GM12878 (cell line): Measurements from ENCODE around the gene CPSF4. TPM values are rescaled to one million over a fixed set of nuclear protein-coding genes. Genes with fewer than 3 reads are reported as not detected.

Experiments
- ATF7 ChIP-seq: fragments of 450-650 bp; IDR thresholded peaks from 2 replicates; pipeline ENCODE4 v1.6.1; 2016; ENCODE audit warnings: low read depth, mild to moderate bottlenecking
- BCL3 ChIP-seq: IDR thresholded peaks from 2 replicates; pipeline ENCODE4 v1.6.1; 2011; ENCODE audit warnings: borderline replicate concordance, low read depth, mild to moderate bottlenecking, moderate library complexity, low read length; ENCODE audit not compliant: insufficient read depth, poor library complexity, severe bottlenecking
- CBFB ChIP-seq: IDR thresholded peaks from 2 replicates; pipeline ENCODE4 v1.6.1; 2016; ENCODE audit warnings: antibody characterized with exemption, low read depth
- E4F1 ChIP-seq: fragments of 450-650 bp; IDR thresholded peaks from 2 replicates; pipeline ENCODE4 v1.6.1; 2018; ENCODE audit warnings: borderline replicate concordance, mild to moderate bottlenecking; ENCODE audit not compliant: partially characterized antibody
- HSF1 ChIP-seq: fragments of 150-350 bp; IDR thresholded peaks from 2 replicates; pipeline ENCODE4 v1.6.1; 2014; ENCODE audit warnings: mild to moderate bottlenecking, low read depth, low read length
- NR2C2 ChIP-seq: IDR thresholded peaks from 2 replicates; pipeline ENCODE4 v1.6.1; 2011; ENCODE audit warnings: borderline replicate concordance, low read depth; ENCODE audit not compliant: control insufficient read depth, insufficient read length
- NR2F1 ChIP-seq: fragments of 450-650 bp; conservative IDR thresholded peaks from 2 replicates; pipeline ENCODE4 v1.6.1; 2017; ENCODE audit warnings: mild to moderate bottlenecking
- PML ChIP-seq: IDR thresholded peaks from 2 replicates; pipeline ENCODE4 v1.6.1; 2012; ENCODE audit warnings: low read length, inconsistent platforms
- RUNX3 ChIP-seq: IDR thresholded peaks from 2 replicates; pipeline ENCODE4 v1.6.1; 2012; ENCODE audit warnings: low read length, inconsistent platforms
- STAT1 ChIP-seq: fragments of 450-650 bp; conservative IDR thresholded peaks from 2 replicates; pipeline ENCODE4 v1.6.1; 2014; ENCODE audit warnings: antibody characterized with exemption, mild to moderate bottlenecking
- TCF7 ChIP-seq: IDR thresholded peaks from 2 replicates; pipeline ENCODE4 v1.6.1; 2014; ENCODE audit warnings: antibody characterized with exemption, borderline replicate concordance
- YY1 ChIP-seq: IDR thresholded peaks from 2 replicates; pipeline ENCODE4 v1.6.1; 2011; ENCODE audit warnings: low read depth, mild to moderate bottlenecking, low read length
- ZBTB11 ChIP-seq: fragments of 450-650 bp; formaldehyde crosslinking; IDR thresholded peaks from 2 replicates; pipeline ENCODE4 v1.5.0; 2022; ENCODE audit warnings: mild to moderate bottlenecking, missing genetic modification characterization
- ZNF207 ChIP-seq: fragments of 450-650 bp; IDR thresholded peaks from 2 replicates; pipeline ENCODE4 v1.6.1; 2014; ENCODE audit warnings: antibody characterized with exemption, mild to moderate bottlenecking, borderline replicate concordance
- ZNF687 ChIP-seq: fragments of 450-650 bp; IDR thresholded peaks from 2 replicates; pipeline ENCODE4 v1.6.1; 2017; ENCODE audit warnings: mild to moderate bottlenecking, moderate library complexity
- polyA plus RNA-seq, 11 experiments: library from polyadenylated mRNA; depleted of rRNA in 4 of 11; unstranded in 6 of 11; stranded (reverse) in 5 of 11; fragments of >200 nt; fragmentation: Nextera tagmentation in 4 of 11; fragmentation: Illumina TruSeq in 1 of 11; extraction: Ambion mirVana in 4 of 11; extraction: Trizol in 1 of 11; gene quantifications; 1 replicate in 1 of 11; 2 replicates in 10 of 11; pipeline versions ENCODE4 v1.2.1 to v1.2.3, GENCODE V29; 2011 to 2016; ENCODE audit warnings: inconsistent platforms in 2 of 11, missing spikeins in 2 of 11, low read depth in 1 of 11
- total RNA-seq, 4 experiments: library from RNA; depleted of rRNA in 3 of 4; stranded (reverse); fragments of >200 nt in 3 of 4; fragmentation: Illumina TruSeq in 1 of 4; extraction: Trizol in 1 of 4; gene quantifications; 2 replicates each; pipeline versions ENCODE4 v1.2.1 to v1.2.3, GENCODE V29; 2013 to 2021

CPSF4 gene
- total and polyA plus RNA-seq, 10 of the 15 experiments (the other 5 are each of a cell fraction or from before 2014, with no cell fraction given) = 13.6 to 70.1 (median 45.0) TPM

- 0 out of 2 replicates have a peak, but pooled peaks have one; percentile 30 for TF ChIP-seq RUNX3
- no peak for TF ChIP-seq TCF7
- TF ChIP-seq YY1 = peak; percentile 90
- peak; percentile 65 for TF ChIP-seq E4F1
- no peak for TF ChIP-seq HSF1
- no peak; the same call in none of the 2 replicates for TF ChIP-seq ZNF207
- TF ChIP-seq NR2F1 = peak; percentile 50; the same call in 1 of the 2 replicates
- TF ChIP-seq PML = peak; percentile 40; the same call in 1 of the 2 replicates
- TF ChIP-seq ATF7 = peak; percentile 23; the same call in 1 of the 2 replicates
- TF ChIP-seq NR2C2 = peak; percentile 87
- TF ChIP-seq BCL3 = no peak
- TF ChIP-seq CBFB = peak; percentile 28; the same call in 1 of the 2 replicates
- TF ChIP-seq ZBTB11 = peak; percentile 63
- 0 out of 2 replicates have a peak, but pooled peaks have one; percentile 89 for TF ChIP-seq STAT1
- peak; percentile 84 for TF ChIP-seq ZNF687
These were observed at the start of gene CPSF4, which contains the start of gene PTCD1 (continued) for GRCh38 chr7:99438573-99439480.
